GM23338 (cell line): ENCODE data around the gene GAS2L3. TPM values are rescaled to one million over a fixed set of nuclear protein-coding genes. Genes with fewer than 3 reads are reported as not detected.
"Not testable (repeated sequence)": the region's sequence is repeated elsewhere in the genome, so short reads cannot be mapped to it uniquely, and the experiment has no call there.

Experiments
- ATAC-seq: fragments of 200-7000 bp; cut with Tn5 transposase; 3 replicates; pipeline ENCODE4 v1.9.1; 2020
- DNase-seq: peaks from one replicate; pipeline ENCODE4 v3.0.0-alpha.2; 2015; ENCODE audit warnings: low spot score
- H2AFZ ChIP-seq: fragments of 200-600 bp; sonication (generic); 2 replicates; pipeline ENCODE4 v1.8.0; 2016; ENCODE audit warnings: antibody characterized with exemption, mild to moderate bottlenecking, moderate library complexity
- H3F3A ChIP-seq: fragments of 200-600 bp; sonication (generic); replicated peaks from 2 replicates; pipeline ENCODE4 v1.8.0; 2017; ENCODE audit warnings: antibody characterized with exemption, mixed run types, low read depth
- H3K27ac ChIP-seq: fragments of 200-600 bp; sonication (generic); 2 replicates; pipeline ENCODE4 v1.6.1; 2016; ENCODE audit warnings: low read depth
- H3K27me3 ChIP-seq: fragments of 200-600 bp; sonication (generic); 2 replicates; pipeline ENCODE4 v1.8.0; 2016; ENCODE audit warnings: mild to moderate bottlenecking, mixed run types, moderate library complexity; ENCODE audit not compliant: insufficient read depth
- H3K36me3 ChIP-seq: fragments of 200-600 bp; sonication (generic); 2 replicates; pipeline ENCODE4 v1.8.0; 2016; ENCODE audit warnings: mild to moderate bottlenecking; ENCODE audit not compliant: insufficient read depth
- H3K4me1 ChIP-seq: fragments of 200-600 bp; sonication (generic); 2 replicates; pipeline ENCODE4 v1.8.0; 2016; ENCODE audit warnings: mild to moderate bottlenecking, moderate library complexity; ENCODE audit not compliant: insufficient read depth
- H3K4me2 ChIP-seq: fragments of 200-600 bp; sonication (generic); 2 replicates; pipeline ENCODE4 v1.7.1; 2017; ENCODE audit warnings: mixed run types
- H3K4me3 ChIP-seq: fragments of 200-600 bp; sonication (generic); 2 replicates; pipeline ENCODE4 v1.6.1; 2016; ENCODE audit warnings: mixed run types
- H3K79me2 ChIP-seq: fragments of 200-600 bp; sonication (generic); replicated peaks from 2 replicates; pipeline ENCODE4 v1.8.0; 2017; ENCODE audit warnings: mild to moderate bottlenecking; ENCODE audit not compliant: insufficient read depth
- H3K9me2 ChIP-seq: fragments of 200-600 bp; sonication (generic); 2 replicates; pipeline ENCODE4 v1.8.0; 2017; ENCODE audit not compliant: insufficient read depth
- H4K20me1 ChIP-seq: fragments of 200-600 bp; sonication (generic); replicated peaks from 2 replicates; pipeline ENCODE4 v1.8.0; 2017; ENCODE audit warnings: mild to moderate bottlenecking; ENCODE audit not compliant: insufficient read depth
- H3K27ac Mint-ChIP-seq: 2 replicates; pipeline ENCODE4 v1.8.0; 2020; ENCODE audit warnings: inconsistent platforms, mild to moderate bottlenecking, moderate library complexity, mixed read lengths
- H3K27me3 Mint-ChIP-seq: 3 replicates; pipeline ENCODE4 v1.8.0; 2022; ENCODE audit warnings: low read depth, mild to moderate bottlenecking, moderate library complexity, mixed read lengths, inconsistent platforms; ENCODE audit not compliant: insufficient read depth, poor library complexity
- H3K36me3 Mint-ChIP-seq: 3 replicates; pipeline ENCODE4 v1.8.0; 2021; ENCODE audit warnings: low read depth, mild to moderate bottlenecking, inconsistent platforms, moderate library complexity, mixed read lengths
- H3K4me1 Mint-ChIP-seq: 3 replicates; pipeline ENCODE4 v1.8.0; 2020; ENCODE audit warnings: mild to moderate bottlenecking, inconsistent platforms, mixed read lengths
- H3K4me3 Mint-ChIP-seq: 3 replicates; pipeline ENCODE4 v1.8.0; 2021; ENCODE audit warnings: moderate library complexity, mild to moderate bottlenecking, inconsistent platforms, mixed read lengths
- H3K9me3 Mint-ChIP-seq: 3 replicates; pipeline ENCODE4 v1.8.0; 2020; ENCODE audit warnings: moderate library complexity, mild to moderate bottlenecking, inconsistent platforms, mixed read lengths
- CREB1 ChIP-seq: fragments of 250-450 bp; sonication (Bioruptor Pico); IDR thresholded peaks from 2 replicates; pipeline ENCODE4 v1.5.0; 2020; ENCODE audit warnings: low read depth, mild to moderate bottlenecking, moderate library complexity
- CTCF ChIP-seq, 2 experiments: fragments of 200-600 bp in 1 of 2; sonication (generic) in 1 of 2; conservative IDR thresholded peaks; 2 replicates each; pipeline versions ENCODE4 v1.5.1 to v1.6.1; 2016 to 2017; ENCODE audit warnings: antibody characterized with exemption in 2 of 2, low read depth in 2 of 2, mild to moderate bottlenecking in 2 of 2, moderate library complexity in 1 of 2
- ETS1 ChIP-seq: IDR thresholded peaks from 2 replicates; pipeline ENCODE4 v1.6.1; 2016; ENCODE audit warnings: antibody characterized with exemption
- EZH2phosphoT487 ChIP-seq: fragments of 200-600 bp; sonication (generic); IDR thresholded peaks from one replicate; pipeline ENCODE4 v1.8.1; 2018; ENCODE audit warnings: antibody characterized with exemption; ENCODE audit not compliant: unreplicated experiment
- JUNB ChIP-seq: IDR thresholded peaks from one replicate; pipeline ENCODE4 v1.6.1; 2016; ENCODE audit warnings: antibody characterized with exemption; ENCODE audit not compliant: unreplicated experiment
- REST ChIP-seq: IDR thresholded peaks from one replicate; pipeline ENCODE4 v1.6.1; 2018; ENCODE audit warnings: antibody characterized with exemption; ENCODE audit not compliant: unreplicated experiment
- STAT1 ChIP-seq: IDR thresholded peaks from one replicate; pipeline ENCODE4 v1.6.1; 2016; ENCODE audit warnings: antibody characterized with exemption; ENCODE audit not compliant: unreplicated experiment
- ZNF114 ChIP-seq: fragments of 250-450 bp; sonication (Bioruptor Pico); IDR thresholded peaks from 2 replicates; pipeline ENCODE4 v1.5.0; 2020; ENCODE audit warnings: mild to moderate bottlenecking, moderate library complexity
- ZNF331 ChIP-seq: fragments of 250-450 bp; sonication (Bioruptor Pico); IDR thresholded peaks from 2 replicates; pipeline ENCODE4 v1.5.0; 2020; ENCODE audit warnings: low read depth, mild to moderate bottlenecking, moderate library complexity
- ZNF462 ChIP-seq: fragments of 250-450 bp; sonication (Bioruptor Pico); IDR thresholded peaks from 2 replicates; pipeline ENCODE4 v1.5.0; 2020; ENCODE audit warnings: mild to moderate bottlenecking, moderate library complexity
- polyA plus RNA-seq: library from polyadenylated mRNA; unstranded; fragments of >200 nt; fragmentation: Nextera tagmentation; extraction: Ambion mirVana; gene quantifications from 2 replicates; pipeline ENCODE4 v1.2.1, GENCODE V29; 2016
- total RNA-seq: library from RNA; depleted of rRNA; stranded (reverse); fragments of >200 nt; shearing (Covaris generic); gene quantifications from 2 replicates; pipeline ENCODE4 v1.2.3, GENCODE V29; 2014

The GAS2L3 gene
- total and polyA plus RNA-seq, 2 experiments from 2014 or later: 9.7 to 22.3 TPM

- not testable (repeated sequence) for H3K27ac Mint-ChIP-seq, H3K36me3 Mint-ChIP-seq, H3K4me3 ChIP-seq, H3K27me3 Mint-ChIP-seq, H3K4me1 ChIP-seq, H3K4me2 ChIP-seq, H3K4me1 Mint-ChIP-seq, H3K9me3 Mint-ChIP-seq, H3K4me3 Mint-ChIP-seq, H3K27ac ChIP-seq, H3K36me3 ChIP-seq, H3K79me2 ChIP-seq, ATAC-seq, H2AFZ ChIP-seq, H4K20me1 ChIP-seq, DNase-seq, H3K27me3 ChIP-seq, H3F3A ChIP-seq, H3K9me2 ChIP-seq
Observed at GRCh38 chr12:100559261-100559660, 14.2 kb upstream of the GAS2L3 start.

GRCh38 chr12:100564090-100564489, 9.4 kb upstream of the GAS2L3 start:
- H3K36me3 ChIP-seq: no peaks in the 10 kb centered on the region
- no peak overlapping the region for H3K4me2 ChIP-seq
- Mint-ChIP-seq H3K9me3 (no peaks in the 10 kb centered on the region), H3K36me3 (no peaks in the 10 kb centered on the region; the same call in 2 of the 3 replicates), H3K27me3 (peaks cover 2% of the 10 kb centered on the region), H3K27ac (no peak overlapping the region), H3K4me3 (no peak overlapping the region), H3K4me1 (peaks cover 8% of the 10 kb centered on the region)
- no peak overlapping the region for H3K4me3 ChIP-seq
- no peaks in the 10 kb centered on the region for H3K79me2 ChIP-seq
- no peaks in the 10 kb centered on the region for H3F3A ChIP-seq
- no peaks in the 10 kb centered on the region for H4K20me1 ChIP-seq
- DNase-seq (peak; percentile 17), ATAC-seq (no peak)
- no peaks in the 10 kb centered on the region for H3K4me1 ChIP-seq
- no peaks in the 10 kb centered on the region for H3K9me2 ChIP-seq
- peak overlapping the region; percentile 8; the same call in 1 of the 2 replicates for H2AFZ ChIP-seq
- no peak overlapping the region for H3K27ac ChIP-seq
- H3K27me3 ChIP-seq: no peaks in the 10 kb centered on the region
- TF ChIP-seq ZNF114 (CRISPR knock-in tag): no peak
- TF ChIP-seq JUNB: no peak
- no peak for TF ChIP-seq REST
- TF ChIP-seq CREB1 (CRISPR knock-in tag): no peak
- TF ChIP-seq ZNF462 (CRISPR knock-in tag): no peak
- no peak for TF ChIP-seq CTCF (conservative IDR thresholded peaks at IDR 0.05; ENCODE audit: low read depth in 2 of 2)
- TF ChIP-seq EZH2phosphoT487: no peak
- no peak for TF ChIP-seq ETS1
- TF ChIP-seq STAT1: no peak
- TF ChIP-seq ZNF331 (CRISPR knock-in tag): no peak
